ENCODE results near the gene SLC38A8.

- TF ChIP-seq CTCF (IDR thresholded peaks at IDR 0.05), result no peak
- no peak for TF ChIP-seq POLR2A (IDR thresholded peaks at IDR 0.05)
- TF ChIP-seq POLR2AphosphoS5 (IDR thresholded peaks at IDR 0.05), result no peak
Observed at GRCh38 chr16:83989300-83989699, 53.3 kb downstream of the SLC38A8 start.
